ENCODE measurements around the gene EYA2. TPM values are rescaled to one million over a fixed set of nuclear protein-coding genes. Genes with fewer than 3 reads are reported as not detected.

The EYA2 gene
- total RNA-seq, 1 donor, result not detected

GRCh38 chr20:46852313-46852712 is 42.3 kb upstream of the EYA2 start:
- no peak for DNase-seq (ENCODE audit: low read depth)
- no peak overlapping the region for H3K4me3 ChIP-seq (ENCODE audit: low read depth, low read length)
- no peak for TF ChIP-seq CTCF (IDR thresholded peaks at IDR 0.05; ENCODE audit: insufficient read depth, low read depth, low read length)

GRCh38 chr20:46853926-46854325 is 40.7 kb upstream of the EYA2 start:
- no peak for TF ChIP-seq CTCF (IDR thresholded peaks at IDR 0.05; ENCODE audit: insufficient read depth, low read depth, low read length)
- DNase-seq (ENCODE audit: low read depth), result no peak
- H3K4me3 ChIP-seq (ENCODE audit: low read depth, low read length), result no peak overlapping the region

- no peak for TF ChIP-seq CTCF (IDR thresholded peaks at IDR 0.05; ENCODE audit: insufficient read depth, low read depth, low read length)
- no peak overlapping the region for H3K4me3 ChIP-seq (ENCODE audit: low read depth, low read length)
- DNase-seq (ENCODE audit: low read depth), result no peak
Measured at GRCh38 chr20:46857061-46857831, 37.4 kb upstream of the EYA2 start.

GRCh38 chr20:46865824-46866223 is 28.8 kb upstream of the EYA2 start:
- DNase-seq (ENCODE audit: low read depth), result no peak
- H3K4me3 ChIP-seq (ENCODE audit: low read depth, low read length), result no peak overlapping the region
- TF ChIP-seq CTCF (IDR thresholded peaks at IDR 0.05; ENCODE audit: insufficient read depth, low read depth, low read length), result no peak

GRCh38 chr20:46870041-46870440 is 24.6 kb upstream of the EYA2 start:
- no peak for TF ChIP-seq CTCF (IDR thresholded peaks at IDR 0.05; ENCODE audit: insufficient read depth, low read depth, low read length)
- DNase-seq (ENCODE audit: low read depth), result no peak
- no peak overlapping the region for H3K4me3 ChIP-seq (ENCODE audit: low read depth, low read length)

- peak overlapping the region; percentile 31 for H3K4me3 ChIP-seq (ENCODE audit: low read depth, low read length)
- peak; percentile 15 for DNase-seq (ENCODE audit: low read depth)
- TF ChIP-seq CTCF (IDR thresholded peaks at IDR 0.05; ENCODE audit: insufficient read depth, low read depth, low read length), result no peak
Measured at GRCh38 chr20:46872328-46873211, 22.1 kb upstream of the EYA2 start.
